Sigmoid colon (tissue), 7 donors: Measurements from ENCODE around the gene EIF4EBP2. TPM values are rescaled to one million over a fixed set of nuclear protein-coding genes. Genes with fewer than 3 reads are reported as not detected.

Experiments
- DNase-seq: peaks from one replicate; pipeline ENCODE4 v3.0.0-alpha.2; 2019
- H3K27ac ChIP-seq, 4 donors: fragments of 200-600 bp; sonication (generic); one replicate each; pipeline ENCODE4 v1.5.1; 2016 to 2019; ENCODE audit warnings: mild to moderate bottlenecking in 1 of 4
- H3K27me3 ChIP-seq, 3 donors: fragments of 200-600 bp; sonication (generic); one replicate each; pipeline ENCODE4 v1.5.1; 2019; ENCODE audit warnings: mild to moderate bottlenecking in 1 of 3
- H3K36me3 ChIP-seq, 4 donors: fragments of 200-600 bp; sonication (generic); one replicate each; pipeline ENCODE4 v1.5.1; 2016 to 2019
- H3K4me1 ChIP-seq, 4 donors: fragments of 200-600 bp; sonication (generic); one replicate each; pipeline ENCODE4 v1.5.1; 2017 to 2019
- H3K4me3 ChIP-seq, 4 donors: fragments of 200-600 bp; sonication (generic); one replicate each; pipeline ENCODE4 v1.5.1; 2017 to 2019; ENCODE audit warnings: mild to moderate bottlenecking in 2 of 4, moderate library complexity in 1 of 4
- H3K9me3 ChIP-seq, 4 donors: fragments of 200-600 bp in 3 of 4; sonication (generic) in 3 of 4; one replicate each; pipeline versions ENCODE4 v1.5.1 to v1.6.1; 2013 to 2019
- CTCF ChIP-seq, 4 experiments: fragments of 450-650 bp in 3 of 4; fragments of 200-600 bp in 1 of 4; IDR thresholded peaks; one replicate each; pipeline ENCODE4 v1.5.1; 2016 to 2019; ENCODE audit warnings: antibody characterized with exemption in 4 of 4, mild to moderate bottlenecking in 3 of 4, moderate library complexity in 2 of 4
- EP300 ChIP-seq, 4 donors: sonication (generic); formaldehyde crosslinking; IDR thresholded peaks; one replicate each; pipeline ENCODE4 v1.6.1; 2017; ENCODE audit warnings: antibody characterized with exemption in 4 of 4
- POLR2A ChIP-seq, 2 donors: fragments of 450-650 bp; IDR thresholded peaks; one replicate each; pipeline ENCODE4 v1.6.1; 2016; ENCODE audit warnings: antibody characterized with exemption in 2 of 2, mild to moderate bottlenecking in 2 of 2, moderate library complexity in 2 of 2
- POLR2AphosphoS5 ChIP-seq, 4 donors: sonication (generic); formaldehyde crosslinking; IDR thresholded peaks; one replicate each; pipeline ENCODE4 v1.6.1; 2017; ENCODE audit warnings: antibody characterized with exemption in 4 of 4
- WGBS, 2 donors: extraction: QIAGEN DNeasy Blood & Tissue Kit; methylation state at CpG; one replicate each; pipeline ENCODE4 v1.1.7; 2013; 5-methylcytosine and 5-hydroxymethylcytosine counted together
- intact Hi-C: fragments of 100-400 bp; cut with DNase I; formaldehyde crosslinking; loops from one replicate; pipeline ENCODE4 v1.15.1; 2023
- polyA plus RNA-seq, 3 donors: library from polyadenylated mRNA; stranded (reverse); fragments of 200-250 nt; gene quantifications; one replicate each; pipeline ENCODE4 v1.2.3, GENCODE V29; 2013
- total RNA-seq, 4 donors: library from RNA; depleted of rRNA; stranded (reverse); fragments of >200 nt; gene quantifications; one replicate each; pipeline ENCODE4 v1.1.0, GENCODE V29; 2016
- donor health status: healthy with polysubstance abuse.
- donor health status: Bipolar disorder and iron deficiency.
- donor health status: healthy.

EIF4EBP2 gene
- total and polyA plus RNA-seq, 7 donors: 34.7 to 102 (median 73.1) TPM

GRCh38 chr10:70358446-70358845 lies 45.5 kb upstream of the EIF4EBP2 start:
- Histone ChIP-seq H3K9me3 (no peaks in the 10 kb centered on the region), H3K36me3 (no peaks in the 10 kb centered on the region), H3K27me3 (no peaks in the 10 kb centered on the region), H3K4me1 (peaks cover 0 to 13% (median 7%) of the 10 kb centered on the region in 4 donors), H3K27ac (no peak overlapping the region), H3K4me3 (no peak overlapping the region)
- DNase-seq: no peak
- WGBS, 2 donors: 87 to 88% methylated on average over 5 of the region's 5 CpGs
- intact Hi-C loops: no loop called here
- no peak for TF ChIP-seq POLR2A (IDR thresholded peaks at IDR 0.05)
- no peak for TF ChIP-seq POLR2AphosphoS5 (IDR thresholded peaks at IDR 0.05)
- no peak for TF ChIP-seq EP300 (IDR thresholded peaks at IDR 0.05)
- no peak for TF ChIP-seq CTCF (IDR thresholded peaks at IDR 0.05)

DNA sequence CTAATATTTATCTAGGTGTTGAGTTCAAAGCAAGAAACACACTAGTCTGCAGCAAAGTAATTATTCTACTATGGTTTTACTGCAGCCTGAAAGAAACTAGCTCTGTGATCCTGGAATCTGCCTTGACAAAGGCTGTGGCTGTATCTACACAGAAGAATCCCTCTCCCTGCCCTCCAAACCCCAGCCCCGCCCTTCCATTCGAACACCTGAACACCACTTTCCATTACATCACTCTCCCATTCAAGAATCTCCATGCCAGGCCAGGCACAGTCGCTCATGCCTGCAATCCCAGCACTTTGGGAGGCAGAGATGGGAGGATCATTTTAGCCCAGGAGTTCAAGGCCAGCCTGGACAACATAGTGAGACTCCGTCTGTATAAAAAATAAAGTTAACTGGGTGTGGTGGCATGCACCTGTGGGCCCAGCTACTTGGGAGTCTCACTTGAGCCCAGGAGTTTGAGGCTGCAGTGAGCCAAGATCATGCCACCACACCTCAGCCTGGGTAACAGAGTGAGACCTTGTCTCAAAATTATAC lies 44.9 kb upstream of the EIF4EBP2 start:
- WGBS, 2 donors: 67 to 83% methylated on average over 4 of the region's 4 CpGs
- Histone ChIP-seq H3K4me3 (no peak overlapping the region), H3K4me1 (peaks cover 0 to 19% (median 13%) of the 10 kb centered on the region in 4 donors), H3K27ac (no peak overlapping the region), H3K36me3 (no peaks in the 10 kb centered on the region), H3K27me3 (no peaks in the 10 kb centered on the region), H3K9me3 (no peaks in the 10 kb centered on the region)
- no peak for DNase-seq
- intact Hi-C loops: no loop called here
- TF ChIP-seq POLR2A (IDR thresholded peaks at IDR 0.05): no peak
- no peak for TF ChIP-seq EP300 (IDR thresholded peaks at IDR 0.05)
- TF ChIP-seq CTCF (IDR thresholded peaks at IDR 0.05): no peak
- no peak for TF ChIP-seq POLR2AphosphoS5 (IDR thresholded peaks at IDR 0.05)

DNA sequence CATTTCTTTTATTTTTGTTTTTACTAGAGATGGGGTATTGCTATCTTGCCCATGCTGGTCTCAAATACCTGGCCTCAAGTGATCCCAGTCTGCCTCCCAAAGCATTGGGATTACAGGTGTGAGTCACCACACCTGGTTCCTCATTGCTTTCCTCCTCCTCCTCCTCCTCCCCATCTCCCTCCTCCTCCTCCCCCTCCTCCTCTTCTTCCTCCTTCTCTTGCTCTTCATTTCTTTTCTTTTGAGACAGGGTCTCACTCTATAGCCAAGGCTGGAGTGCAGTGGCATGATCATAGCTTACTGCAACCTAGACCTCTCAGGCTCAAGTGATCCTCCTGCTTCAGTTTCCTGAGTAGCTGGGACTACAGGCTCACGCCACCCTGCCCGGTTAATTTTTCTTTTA lies 43.7 kb upstream of the EIF4EBP2 start:
- no peaks in the 10 kb centered on the region for H3K9me3 ChIP-seq
- no peak for TF ChIP-seq POLR2A (IDR thresholded peaks at IDR 0.05)
- no peak for TF ChIP-seq POLR2AphosphoS5 (IDR thresholded peaks at IDR 0.05)
- no peak for TF ChIP-seq EP300 (IDR thresholded peaks at IDR 0.05)
- no peak for TF ChIP-seq CTCF (IDR thresholded peaks at IDR 0.05)
- H3K4me1 ChIP-seq: peaks cover 0 to 27% (median 22%) of the 10 kb centered on the region in 4 donors
- DNase-seq: no peak
- H3K27ac ChIP-seq: no peak overlapping the region
- WGBS, 2 donors: 97 to 99% methylated on average over 2 of the region's 2 CpGs
- no peaks in the 10 kb centered on the region for H3K27me3 ChIP-seq
- intact Hi-C loops: loop anchor here (5.0 to 10.0 kb wide), 2 partner anchors 97 to 215 kb away; partner anchors contain the start of gene TYSND1
- H3K4me3 ChIP-seq: no peak overlapping the region
- H3K36me3 ChIP-seq: no peaks in the 10 kb centered on the region

- intact Hi-C loops: loop anchor here (5.0 to 10.0 kb wide), 2 partner anchors 95 to 218 kb away; partner anchors contain the start of gene TYSND1
- 84 to 93% methylated on average over 4 of the region's 4 CpGs for WGBS, 2 donors
Measured at GRCh38 chr10:70362328-70362727, 41.6 kb upstream of the EIF4EBP2 start.

More at GRCh38 chr10:70362328-70362727, 41.6 kb upstream of the EIF4EBP2 start:
- TF ChIP-seq EP300 (IDR thresholded peaks at IDR 0.05) (no peak), CTCF (IDR thresholded peaks at IDR 0.05) (no peak), POLR2A (IDR thresholded peaks at IDR 0.05) (no peak), POLR2AphosphoS5 (IDR thresholded peaks at IDR 0.05) (no peak)
- H3K4me3 ChIP-seq: no peak overlapping the region
- H3K4me1 ChIP-seq: peaks cover 0 to 35% (median 30%) of the 10 kb centered on the region in 4 donors
- DNase-seq: no peak
- no peak overlapping the region for H3K27ac ChIP-seq
- no peaks in the 10 kb centered on the region for H3K9me3 ChIP-seq
- H3K36me3 ChIP-seq: no peaks in the 10 kb centered on the region
- no peaks in the 10 kb centered on the region for H3K27me3 ChIP-seq
